ENCODE data around the gene TENT4B.

GRCh38 chr16:50185005-50185505 is 31.9 kb downstream of the TENT4B start:
- TF ChIP-seq CTCF (IDR thresholded peaks at IDR 0.05) (no peak), POLR2A (IDR thresholded peaks at IDR 0.05) (no peak)

All from breast epithelium (tissue), 3 donors.